Endodermal cell (in vitro differentiated cells): ENCODE results near the gene CCDC32. TPM values are rescaled to one million over a fixed set of nuclear protein-coding genes. Genes with fewer than 3 reads are reported as not detected.

Source experiments
- DNase-seq: peaks from one replicate; pipeline ENCODE4 v3.0.0-alpha.2; 2017
- H3K27ac ChIP-seq: 2 replicates; pipeline ENCODE4 v1.5.1; 2013; ENCODE audit warnings: mild to moderate bottlenecking, low read depth, low read length, moderate library complexity
- H3K27me3 ChIP-seq: 2 replicates; pipeline ENCODE4 v1.6.1; 2013; ENCODE audit warnings: mild to moderate bottlenecking, low read length, moderate library complexity; ENCODE audit not compliant: insufficient read depth, control insufficient read depth, poor library complexity, severe bottlenecking
- H3K36me3 ChIP-seq: 2 replicates; pipeline ENCODE4 v1.7.0; 2013; ENCODE audit warnings: mild to moderate bottlenecking, low read length, moderate library complexity; ENCODE audit not compliant: control insufficient read depth, insufficient read depth
- H3K4me1 ChIP-seq: one replicate; pipeline ENCODE4 v1.7.0; 2013; ENCODE audit warnings: low read length; ENCODE audit not compliant: control insufficient read depth, insufficient read depth
- H3K4me3 ChIP-seq: 2 replicates; pipeline ENCODE4 v1.5.1; 2013; ENCODE audit warnings: mild to moderate bottlenecking, low read length, moderate library complexity
- H3K9ac ChIP-seq: 2 replicates; pipeline ENCODE4 v1.6.1; 2013; ENCODE audit warnings: mild to moderate bottlenecking, low read length, moderate library complexity; ENCODE audit not compliant: poor library complexity, severe bottlenecking; ENCODE audit errors: extremely low read depth
- H3K9me3 ChIP-seq: 2 replicates; pipeline ENCODE4 v1.6.1; 2013; ENCODE audit warnings: mild to moderate bottlenecking, low read length, moderate library complexity; ENCODE audit not compliant: control insufficient read depth
- H3K27ac Mint-ChIP-seq: 2 replicates; pipeline ENCODE4 v1.8.0; 2020; ENCODE audit warnings: mixed read lengths
- H3K27me3 Mint-ChIP-seq: 2 replicates; pipeline ENCODE4 v1.8.0; 2021; ENCODE audit warnings: mild to moderate bottlenecking, mixed read lengths; ENCODE audit not compliant: insufficient read depth
- H3K36me3 Mint-ChIP-seq: 2 replicates; pipeline ENCODE4 v1.8.0; 2020; ENCODE audit warnings: low read depth, mixed read lengths
- H3K4me1 Mint-ChIP-seq: 2 replicates; pipeline ENCODE4 v1.8.0; 2020; ENCODE audit warnings: mixed read lengths
- H3K4me3 Mint-ChIP-seq: 2 replicates; pipeline ENCODE4 v1.8.0; 2020; ENCODE audit warnings: mild to moderate bottlenecking, moderate library complexity, mixed read lengths
- H3K9me3 Mint-ChIP-seq: 2 replicates; pipeline ENCODE4 v1.8.0; 2020; ENCODE audit warnings: mild to moderate bottlenecking, mixed read lengths
- CTCF ChIP-seq: fragments of 200-600 bp; sonication (generic); conservative IDR thresholded peaks from 2 replicates; pipeline ENCODE4 v1.5.0; 2021; ENCODE audit warnings: antibody characterized with exemption, mild to moderate bottlenecking
- WGBS, 2 experiments: methylation state at CpG; one replicate each; pipeline versions ENCODE4 v1.1.5 to v1.1.7; 2013; ENCODE audit warnings: missing lambda C conversion rate in 2 of 2, mixed read lengths in 1 of 2; ENCODE audit not compliant: insufficient coverage in 1 of 2, insufficient read length in 1 of 2; 5-methylcytosine and 5-hydroxymethylcytosine counted together
- total RNA-seq, 2 donors: library from RNA; stranded (reverse); fragmentation: NEBNext Ultra II Directional in 1 of 2; extraction: Animal tissue kit (Norgen Biotek cat#: 25700) in 1 of 2; gene quantifications; 2 replicates in 1 of 2; 3 replicates in 1 of 2; pipeline ENCODE4 v1.2.1, GENCODE V29; 2021

CCDC32 gene
- total RNA-seq, 2 donors from 2014 or later: 14.9 to 16.8 TPM

GRCh38 chr15:40510201-40510600 lies 54.6 kb downstream of the CCDC32 start:
- no peak overlapping the region for H3K27ac ChIP-seq
- peaks cover 50% of the 10 kb centered on the region for H3K27me3 ChIP-seq
- Mint-ChIP-seq H3K4me1 (peaks cover 11% of the 10 kb centered on the region), H3K27me3 (peaks cover 72% of the 10 kb centered on the region), H3K36me3 (no peaks in the 10 kb centered on the region), H3K27ac (no peak overlapping the region), H3K4me3 (no peak overlapping the region), H3K9me3 (no peaks in the 10 kb centered on the region)
- TF ChIP-seq CTCF: no peak
- H3K4me3 ChIP-seq: no peak overlapping the region
- H3K4me1 ChIP-seq: no peaks in the 10 kb centered on the region
- no peaks in the 10 kb centered on the region for H3K36me3 ChIP-seq
- DNase-seq: peak; percentile 30
- no peak overlapping the region for H3K9ac ChIP-seq
- no peaks in the 10 kb centered on the region for H3K9me3 ChIP-seq
- 95 to 100% methylated on average over 1 to 2 of the region's 2 CpGs for WGBS, 2 experiments

GRCh38 chr15:40508216-40508615 lies 56.6 kb downstream of the CCDC32 start:
- Mint-ChIP-seq H3K27ac (no peak overlapping the region), H3K9me3 (no peaks in the 10 kb centered on the region), H3K4me3 (no peak overlapping the region), H3K36me3 (no peaks in the 10 kb centered on the region), H3K27me3 (peaks cover 66% of the 10 kb centered on the region), H3K4me1 (peaks cover 11% of the 10 kb centered on the region)
- Histone ChIP-seq H3K4me3 (no peak overlapping the region), H3K9me3 (no peaks in the 10 kb centered on the region), H3K9ac (no peak overlapping the region), H3K36me3 (no peaks in the 10 kb centered on the region), H3K27me3 (peaks cover 52% of the 10 kb centered on the region), H3K4me1 (no peaks in the 10 kb centered on the region), H3K27ac (no peak overlapping the region)
- WGBS, 2 experiments: 57 to 77% methylated on average over 1 of the region's 1 CpG
- no peak for DNase-seq
- no peak for TF ChIP-seq CTCF

GRCh38 chr15:40506964-40507571 lies 57.8 kb downstream of the CCDC32 start:
- Mint-ChIP-seq H3K4me3 (peak overlapping the region; percentile 23), H3K4me1 (peaks cover 9% of the 10 kb centered on the region), H3K36me3 (no peaks in the 10 kb centered on the region), H3K27ac (no peak overlapping the region), H3K27me3 (peaks cover 58% of the 10 kb centered on the region), H3K9me3 (no peaks in the 10 kb centered on the region)
- no peaks in the 10 kb centered on the region for H3K36me3 ChIP-seq
- no peak overlapping the region for H3K4me3 ChIP-seq
- no peaks in the 10 kb centered on the region for H3K9me3 ChIP-seq
- H3K4me1 ChIP-seq: no peaks in the 10 kb centered on the region
- no peak overlapping the region for H3K27ac ChIP-seq
- H3K9ac ChIP-seq: no peak overlapping the region
- peaks cover 44% of the 10 kb centered on the region for H3K27me3 ChIP-seq
- DNase-seq: peak; percentile 94
- TF ChIP-seq CTCF: peak; percentile 89
- WGBS, 2 experiments: 8 to 12% methylated on average over 5 to 30 of the region's 30 CpGs

Other genes with a start within 250 kb of the CCDC32 start
- 1 to 10 TPM; 4.6 to 8.6 TPM for gene INAFM2, start 241.3 kb downstream of the CCDC32 start, total RNA-seq
- under 1 TPM; 0.15 to 0.42 TPM for gene CCDC9B, start 224.1 kb downstream of the CCDC32 start, total RNA-seq
- gene PHGR1, start 214.0 kb downstream of the CCDC32 start, total RNA-seq: not detected
- under 1 TPM; 0.04 to 0.40 TPM for gene DISP2, start 206.8 kb downstream of the CCDC32 start, total RNA-seq
- gene KNSTRN, start 182.3 kb downstream of the CCDC32 start, total RNA-seq: 10 to 100 TPM; 57.6 to 92.4 TPM
- 10 to 100 TPM; 90.6 to 98.7 TPM for gene IVD, start 159.2 kb downstream of the CCDC32 start, total RNA-seq
- gene BAHD1, start 124.1 kb downstream of the CCDC32 start, total RNA-seq: 10 to 100 TPM; 23.5 to 30.1 TPM
- 10 to 100 TPM; 33.7 to 43.0 TPM for gene CHST14, start 94.1 kb downstream of the CCDC32 start, total RNA-seq
- gene RPUSD2, start 4.3 kb upstream of the CCDC32 start, total RNA-seq: 10 to 100 TPM; 16.5 to 20.5 TPM
- 10 to 100 TPM; 17.6 to 32.6 TPM for gene KNL1, start 29.2 kb upstream of the CCDC32 start, total RNA-seq
- gene RAD51, start 130.1 kb upstream of the CCDC32 start, total RNA-seq: 10 to 100 TPM; 34.1 to 50.9 TPM
- gene RMDN3, start 190.2 kb upstream of the CCDC32 start, total RNA-seq: 10 to 100 TPM; 15.7 to 23.5 TPM
- 10 to 100 TPM; 33.6 to 47.1 TPM for gene GCHFR, start 199.0 kb upstream of the CCDC32 start, total RNA-seq
- under 1 TPM; 0.46 to 0.57 TPM for gene C15orf62, start 204.9 kb upstream of the CCDC32 start, total RNA-seq
- 10 to 100 TPM; 15.6 to 15.9 TPM for gene ZFYVE19, start 242.0 kb upstream of the CCDC32 start, total RNA-seq
- 10 to 100 TPM; 34.0 to 41.0 TPM for gene DNAJC17, start 242.4 kb upstream of the CCDC32 start, total RNA-seq